Measurements from ENCODE around the gene KRT23.

KRT23 gene

GRCh38 chr17:40878044-40878443, 59.4 kb downstream of the KRT23 start:
- TF ChIP-seq SPI1 (IDR thresholded peaks at IDR 0.05; ENCODE audit: borderline replicate concordance, low read depth) (no peak), GABPA (IDR thresholded peaks at IDR 0.05; ENCODE audit: low read depth) (no peak), CTCF (IDR thresholded peaks at IDR 0.05; ENCODE audit: insufficient read depth, low read length) (no peak), REST (IDR thresholded peaks at IDR 0.05; ENCODE audit: insufficient replicate concordance, low read depth) (no peak), POLR2AphosphoS5 (IDR thresholded peaks at IDR 0.05; ENCODE audit: low read depth) (no peak)
- H3K27me3 ChIP-seq (ENCODE audit: insufficient read depth, poor library complexity, severe bottlenecking) = peaks cover 6% of the 10 kb centered on the region

GRCh38 chr17:40873801-40874200, 63.6 kb downstream of the KRT23 start:
- no peak for DNase-seq (ENCODE audit: low read depth in 1 of 2, low spot score in 1 of 2)
- Histone ChIP-seq H3K27me3 (ENCODE audit: insufficient read depth, poor library complexity, severe bottlenecking) (peaks cover 15% of the 10 kb centered on the region), H3K27ac (replicated peaks) (no peak overlapping the region), H3K4me3 (replicated peaks; ENCODE audit: insufficient read depth, low read length) (no peak overlapping the region)
- TF ChIP-seq GABPA (IDR thresholded peaks at IDR 0.05; ENCODE audit: low read depth) (no peak), CTCF (IDR thresholded peaks at IDR 0.05; ENCODE audit: insufficient read depth, low read length) (no peak), SPI1 (IDR thresholded peaks at IDR 0.05; ENCODE audit: borderline replicate concordance, low read depth) (no peak), POLR2AphosphoS5 (IDR thresholded peaks at IDR 0.05; ENCODE audit: low read depth) (no peak), REST (IDR thresholded peaks at IDR 0.05; ENCODE audit: insufficient replicate concordance, low read depth) (no peak)

More at GRCh38 chr17:40878044-40878443, 59.4 kb downstream of the KRT23 start:
- no peak for DNase-seq (ENCODE audit: low read depth in 1 of 2, low spot score in 1 of 2)
- Histone ChIP-seq H3K4me3 (replicated peaks; ENCODE audit: insufficient read depth, low read length) (no peak overlapping the region), H3K27ac (replicated peaks) (no peak overlapping the region)

- H3K27me3 ChIP-seq (ENCODE audit: insufficient read depth, poor library complexity, severe bottlenecking) = peaks cover 17% of the 10 kb centered on the region
- H3K27ac ChIP-seq (replicated peaks) = no peak overlapping the region
- no peak overlapping the region for H3K4me3 ChIP-seq (replicated peaks; ENCODE audit: insufficient read depth, low read length)
- TF ChIP-seq REST (IDR thresholded peaks at IDR 0.05; ENCODE audit: insufficient replicate concordance, low read depth) = no peak
- TF ChIP-seq GABPA (IDR thresholded peaks at IDR 0.05; ENCODE audit: low read depth) = no peak
- TF ChIP-seq POLR2AphosphoS5 (IDR thresholded peaks at IDR 0.05; ENCODE audit: low read depth) = no peak
- no peak for TF ChIP-seq SPI1 (IDR thresholded peaks at IDR 0.05; ENCODE audit: borderline replicate concordance, low read depth)
- TF ChIP-seq CTCF (IDR thresholded peaks at IDR 0.05; ENCODE audit: insufficient read depth, low read length) = no peak
- DNase-seq (ENCODE audit: low read depth in 1 of 2, low spot score in 1 of 2) = no peak
Measured at GRCh38 chr17:40873255-40873654, 64.2 kb downstream of the KRT23 start.

Measured in HL-60 (cell line).